Activated CD4-positive, alpha-beta T cell treated with anti-CD3 and anti-CD28 coated beads for 36 hours (primary cell): ENCODE data around the gene CACNA1D. TPM values are rescaled to one million over a fixed set of nuclear protein-coding genes. Genes with fewer than 3 reads are reported as not detected.

Source experiments
- ATAC-seq: fragments of 200-7000 bp; cut with Tn5 transposase; one replicate; pipeline ENCODE4 v1.10.0; 2021; ENCODE audit warnings: mild to moderate bottlenecking, moderate library complexity
- CTCF ChIA-PET: fragments of 350-600 bp; sonication (Branson Sonifier 250); formaldehyde crosslinking; loops from one replicate; lab custom pipeline; 2021; ENCODE audit warnings: antibody characterized with exemption; lab: Charles Lee
- POLR2A ChIA-PET: fragments of 350-600 bp; sonication (Branson Sonifier 250); formaldehyde crosslinking; loops from one replicate; lab custom pipeline; 2021; ENCODE audit warnings: antibody characterized with exemption, inconsistent platforms; lab: Charles Lee
- DNase-seq: peaks from one replicate; pipeline ENCODE4 v3.0.0-alpha.2; 2020
- H3K27ac Mint-ChIP-seq: one replicate; pipeline ENCODE4 v1.8.0; 2021; ENCODE audit warnings: mixed read lengths
- H3K27me3 Mint-ChIP-seq: one replicate; pipeline ENCODE4 v1.8.0; 2021; ENCODE audit warnings: mixed read lengths
- H3K36me3 Mint-ChIP-seq: one replicate; pipeline ENCODE4 v1.8.0; 2021; ENCODE audit warnings: low read depth, mixed read lengths
- H3K4me1 Mint-ChIP-seq: one replicate; pipeline ENCODE4 v1.8.0; 2021; ENCODE audit warnings: mixed read lengths
- H3K4me3 Mint-ChIP-seq: one replicate; pipeline ENCODE4 v1.8.0; 2021; ENCODE audit warnings: mild to moderate bottlenecking, moderate library complexity, mixed read lengths
- H3K9me3 Mint-ChIP-seq: one replicate; pipeline ENCODE4 v1.8.0; 2021; ENCODE audit warnings: low read depth, mixed read lengths
- intact Hi-C, 2 experiments: fragments of 100-400 bp; cut with DNase I in 1 of 2; cut with micrococcal nuclease in 1 of 2; formaldehyde crosslinking; loops; one replicate each; pipeline versions ENCODE4 v1.14.2 to v1.15.1; 2022 to 2024; cut with DNase I, micrococcal nuclease
- total RNA-seq, 2 experiments: library from RNA; stranded (reverse); gene quantifications; one replicate each; pipeline ENCODE4 v1.2.3, GENCODE V29; 2021

Gene CACNA1D
- total RNA-seq, 2 experiments from 2014 or later, result 0.21 to 0.33 TPM

DNA sequence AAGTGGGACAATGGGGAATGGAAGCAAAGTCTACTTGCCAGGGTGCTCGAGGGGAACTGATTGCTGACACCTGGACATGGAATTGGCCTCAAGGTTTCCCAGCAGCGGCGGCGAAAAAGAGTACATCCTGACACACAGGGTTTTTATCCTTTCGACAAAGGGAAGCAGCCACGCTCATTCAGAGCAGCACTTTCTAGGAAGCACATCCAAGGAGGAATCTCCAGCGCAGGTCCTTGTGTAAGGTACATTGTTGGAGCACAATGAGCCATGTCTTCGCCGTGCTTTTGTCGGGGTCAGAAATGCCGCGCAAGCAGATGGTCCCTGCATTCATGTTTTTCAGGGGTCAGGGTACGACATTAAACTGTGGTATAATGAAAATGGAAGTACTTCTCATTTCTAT is 16.8 kb downstream of the CACNA1D start:
- Mint-ChIP-seq H3K27ac (no peak overlapping the region), H3K4me1 (no peaks in the 10 kb centered on the region), H3K4me3 (no peak overlapping the region), H3K27me3 (peaks cover 30% of the 10 kb centered on the region), H3K9me3 (no peaks in the 10 kb centered on the region), H3K36me3 (no peaks in the 10 kb centered on the region)
- intact Hi-C loops, result loop anchor here (5.0 to 10.0 kb wide), 2 partner anchors 136 to 214 kb away; no protein-coding TSS in a partner anchor
- DNase-seq (no peak), ATAC-seq (no peak)
- ChIA-PET CTCF (no interaction called here), POLR2A (no interaction called here)

DNA sequence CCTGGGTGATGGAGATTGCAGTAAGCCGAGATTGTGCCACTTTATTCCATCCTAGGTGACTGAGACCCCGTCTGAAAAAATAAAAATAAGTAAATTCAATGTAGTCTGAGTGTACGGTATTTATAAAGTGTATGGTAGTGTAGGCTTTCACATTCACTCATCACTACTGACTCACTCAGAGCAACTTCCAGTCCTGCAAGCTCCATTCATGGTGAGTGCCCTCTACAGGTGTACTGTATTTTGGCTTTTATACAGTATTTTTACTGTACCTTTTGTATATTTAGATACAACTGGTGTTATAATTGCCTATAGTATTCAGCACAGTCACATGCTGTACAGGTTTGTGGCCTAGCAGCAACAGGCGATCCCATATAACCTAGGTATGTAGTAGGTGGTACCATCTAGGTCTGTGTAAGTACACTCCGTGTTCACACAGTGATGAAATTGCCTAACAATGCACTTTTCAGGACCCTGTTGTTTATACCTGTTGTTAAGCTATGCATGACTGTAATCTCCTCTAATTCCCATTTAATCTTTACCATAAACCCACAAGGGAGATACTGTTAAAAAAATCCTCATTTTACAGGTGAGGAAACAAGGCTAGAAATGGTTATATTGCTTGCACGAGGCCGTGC is 19.3 kb downstream of the CACNA1D start:
- H3K27me3 Mint-ChIP-seq, result peaks cover 24% of the 10 kb centered on the region
- ChIA-PET POLR2A (no interaction called here), CTCF (interaction anchor here (0.6 to 1.3 kb wide), 5 partner anchors 10 to 138 kb away, joined by 3 to 5 read pairs (median 4); no protein-coding TSS in a partner anchor)
- ATAC-seq, result peak; percentile 97
- H3K27ac Mint-ChIP-seq, result no peak overlapping the region
- H3K4me3 Mint-ChIP-seq, result no peak overlapping the region
- H3K36me3 Mint-ChIP-seq, result no peaks in the 10 kb centered on the region
- intact Hi-C loops, result loop anchor here (1.0 to 10.0 kb wide), 3 partner anchors 138 to 216 kb away; no protein-coding TSS in a partner anchor
- peak; percentile 16 for DNase-seq
- H3K9me3 Mint-ChIP-seq, result no peaks in the 10 kb centered on the region
- no peaks in the 10 kb centered on the region for H3K4me1 Mint-ChIP-seq

- intact Hi-C loops, result loop anchor here in 1 of 2 experiments (10.0 kb wide), 1 partner anchor 142 kb away; no protein-coding TSS in a partner anchor
- Mint-ChIP-seq H3K27me3 (peaks cover 10% of the 10 kb centered on the region), H3K4me3 (no peak overlapping the region), H3K36me3 (no peaks in the 10 kb centered on the region), H3K9me3 (no peaks in the 10 kb centered on the region), H3K4me1 (no peaks in the 10 kb centered on the region), H3K27ac (no peak overlapping the region)
- DNase-seq (no peak), ATAC-seq (no peak)
- ChIA-PET CTCF (no interaction called here), POLR2A (no interaction called here)
Measured at GRCh38 chr3:53516339-53516738, 21.9 kb downstream of the CACNA1D start.

DNA sequence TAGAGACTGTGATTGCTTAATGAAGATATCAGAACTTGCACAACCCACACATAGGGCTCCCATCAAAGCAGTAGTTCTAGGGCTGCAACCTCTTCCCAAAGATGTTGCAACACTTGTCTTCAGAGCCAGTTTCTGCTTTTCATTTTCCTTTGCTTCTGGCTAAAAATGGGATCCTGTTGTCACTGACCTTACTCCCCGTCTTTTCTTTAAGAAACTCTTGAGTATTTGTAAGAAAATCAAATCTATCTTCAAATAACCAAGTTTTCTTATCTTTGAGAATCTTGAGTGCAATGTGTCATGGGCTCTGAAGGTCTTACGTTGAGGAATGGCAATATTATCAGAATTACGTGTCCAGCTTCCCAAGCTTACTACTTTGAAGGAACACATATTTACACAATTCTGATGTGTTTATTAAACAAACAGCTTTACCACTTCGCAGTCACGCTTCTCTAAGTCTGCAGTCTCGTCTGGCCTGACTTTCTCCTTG is 24.1 kb downstream of the CACNA1D start:
- Mint-ChIP-seq H3K36me3 (no peaks in the 10 kb centered on the region), H3K9me3 (no peaks in the 10 kb centered on the region), H3K4me3 (no peak overlapping the region), H3K27ac (no peak overlapping the region), H3K27me3 (peaks cover 7% of the 10 kb centered on the region), H3K4me1 (no peaks in the 10 kb centered on the region)
- intact Hi-C loops, result loop anchor here in 1 of 2 experiments (10.0 kb wide), 1 partner anchor 144 kb away; no protein-coding TSS in a partner anchor
- ChIA-PET CTCF (no interaction called here), POLR2A (no interaction called here)
- DNase-seq, result no peak
- no peak for ATAC-seq

DNA sequence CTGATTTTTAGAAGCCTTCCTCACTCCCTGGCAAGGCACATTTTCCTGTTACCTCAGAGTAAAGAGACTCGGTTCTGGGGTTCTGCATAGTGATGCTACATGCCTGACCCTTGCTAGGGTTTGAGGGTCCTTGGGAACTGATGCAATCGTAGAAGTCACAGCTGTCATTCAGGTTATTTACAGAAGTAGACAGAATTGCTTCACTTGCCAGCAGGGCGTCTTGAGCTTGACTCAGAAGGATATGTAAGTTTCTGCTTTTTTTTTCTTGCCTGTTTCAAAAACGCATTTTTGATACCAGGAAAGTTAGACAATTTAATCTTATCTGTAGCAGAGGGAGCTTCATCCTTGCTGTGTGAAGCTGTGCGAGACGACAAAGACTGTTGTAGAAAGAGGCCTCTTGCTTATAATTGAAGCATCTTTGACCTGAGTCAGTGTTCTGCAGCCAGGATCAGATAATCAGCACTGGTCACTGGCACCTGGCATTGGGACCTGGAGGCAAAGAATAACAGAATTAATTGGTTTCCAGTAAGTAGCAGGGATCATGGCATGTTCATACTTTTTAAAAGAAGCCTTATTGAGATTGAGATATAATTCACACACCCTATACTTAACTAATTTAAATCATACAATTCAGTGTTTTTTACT is 24.8 kb downstream of the CACNA1D start:
- peaks cover 7% of the 10 kb centered on the region for H3K27me3 Mint-ChIP-seq
- intact Hi-C loops, result loop anchor here in 1 of 2 experiments (10.0 kb wide), 1 partner anchor 144 kb away; no protein-coding TSS in a partner anchor
- no peaks in the 10 kb centered on the region for H3K9me3 Mint-ChIP-seq
- H3K4me3 Mint-ChIP-seq, result no peak overlapping the region
- ChIA-PET CTCF (interaction anchor here (0.7 kb wide), 1 partner anchor 44 kb away, joined by 3 read pairs; no protein-coding TSS in a partner anchor), POLR2A (no interaction called here)
- no peak overlapping the region for H3K27ac Mint-ChIP-seq
- no peaks in the 10 kb centered on the region for H3K36me3 Mint-ChIP-seq
- DNase-seq (no peak), ATAC-seq (no peak)
- H3K4me1 Mint-ChIP-seq, result no peaks in the 10 kb centered on the region

DNA sequence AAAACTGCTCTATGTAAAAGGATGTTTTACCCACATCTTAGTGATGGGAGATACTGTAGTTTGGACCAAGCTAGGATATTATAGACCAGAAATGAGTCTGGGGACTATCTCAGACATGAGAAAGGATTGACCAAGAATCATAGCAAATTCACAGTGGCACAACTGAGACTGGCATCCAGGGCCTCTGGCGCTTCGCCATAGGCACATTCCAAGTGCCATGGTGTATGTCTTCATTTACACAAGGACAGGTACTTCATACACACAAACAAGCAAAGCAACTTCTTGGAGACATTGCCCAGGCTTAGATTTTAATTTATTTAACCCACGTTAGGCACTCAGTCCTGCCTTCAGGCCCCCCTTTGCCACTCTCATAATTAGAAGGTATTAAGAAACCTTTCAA is 28.9 kb downstream of the CACNA1D start:
- POLR2A ChIA-PET, result no interaction called here
- intact Hi-C loops, result no loop called here
- Mint-ChIP-seq H3K4me1 (no peaks in the 10 kb centered on the region), H3K36me3 (no peaks in the 10 kb centered on the region), H3K27me3 (peaks cover 7% of the 10 kb centered on the region), H3K27ac (no peak overlapping the region), H3K9me3 (no peaks in the 10 kb centered on the region), H3K4me3 (no peak overlapping the region)
- no peak for ATAC-seq
- CTCF ChIA-PET, result no interaction called here
- DNase-seq, result no peak

- intact Hi-C loops, result no loop called here
- DNase-seq (no peak), ATAC-seq (no peak)
- Mint-ChIP-seq H3K4me1 (no peaks in the 10 kb centered on the region), H3K9me3 (no peaks in the 10 kb centered on the region), H3K27ac (no peak overlapping the region), H3K4me3 (no peak overlapping the region), H3K27me3 (peaks cover 7% of the 10 kb centered on the region), H3K36me3 (no peaks in the 10 kb centered on the region)
- ChIA-PET CTCF (no interaction called here), POLR2A (no interaction called here)
Measured at GRCh38 chr3:53524566-53524965, 30.2 kb downstream of the CACNA1D start.

DNA sequence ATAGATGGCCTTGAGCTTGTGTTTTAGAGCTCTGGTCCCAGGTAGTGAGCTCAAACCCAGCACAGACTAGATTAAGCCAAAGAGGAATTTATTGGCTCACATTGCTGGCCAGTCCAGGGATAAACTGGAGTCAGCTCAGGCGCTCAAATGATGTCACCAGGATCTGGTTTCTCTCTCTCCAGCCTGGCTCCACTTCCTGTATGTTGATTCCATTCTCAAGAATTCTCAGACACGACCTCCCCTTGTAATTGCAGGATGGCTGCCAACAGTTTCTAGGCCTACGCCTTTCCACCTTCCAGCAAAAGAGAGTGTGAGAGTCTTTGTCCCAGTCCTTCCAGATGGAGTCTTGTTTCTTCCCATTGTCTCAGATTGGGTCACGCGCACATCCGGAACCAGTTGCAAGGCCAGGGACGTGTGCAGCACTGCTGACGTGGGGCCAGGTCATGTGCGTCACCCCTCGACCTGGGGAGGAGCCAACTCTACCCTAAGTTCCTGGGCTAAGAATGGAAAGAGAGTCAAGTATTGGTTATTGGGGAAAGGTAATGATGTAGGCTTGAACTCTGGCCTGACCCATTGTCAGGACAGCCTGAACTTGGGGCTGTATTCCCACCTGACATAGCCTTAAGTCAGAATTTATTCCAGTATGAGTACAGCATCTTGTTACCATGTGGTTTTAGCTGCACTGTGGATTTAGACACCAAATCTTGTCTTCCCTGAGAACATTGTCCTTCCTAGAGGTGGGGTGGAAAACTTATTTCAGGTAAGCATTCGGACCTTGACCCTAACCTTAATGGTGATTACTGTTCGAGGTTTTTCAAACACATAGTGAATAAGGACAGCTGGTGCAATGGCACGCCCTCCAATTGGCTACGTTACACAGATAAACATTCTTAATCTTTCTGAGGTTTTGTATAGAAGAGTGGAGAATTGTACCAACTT is 31.6 kb downstream of the CACNA1D start:
- intact Hi-C loops, result no loop called here
- peaks cover 18% of the 10 kb centered on the region for H3K27me3 Mint-ChIP-seq
- DNase-seq (no peak), ATAC-seq (no peak)
- H3K27ac Mint-ChIP-seq, result no peak overlapping the region
- no peaks in the 10 kb centered on the region for H3K9me3 Mint-ChIP-seq
- POLR2A ChIA-PET, result no interaction called here
- CTCF ChIA-PET, result no interaction called here
- no peaks in the 10 kb centered on the region for H3K36me3 Mint-ChIP-seq
- H3K4me1 Mint-ChIP-seq, result no peaks in the 10 kb centered on the region
- H3K4me3 Mint-ChIP-seq, result no peak overlapping the region

GRCh38 chr3:53526704-53527055 is 32.3 kb downstream of the CACNA1D start:
- no peak overlapping the region for H3K27ac Mint-ChIP-seq
- DNase-seq (no peak), ATAC-seq (no peak)
- ChIA-PET CTCF (no interaction called here), POLR2A (no interaction called here)
- no peaks in the 10 kb centered on the region for H3K36me3 Mint-ChIP-seq
- H3K4me3 Mint-ChIP-seq, result no peak overlapping the region
- H3K9me3 Mint-ChIP-seq, result no peaks in the 10 kb centered on the region
- H3K4me1 Mint-ChIP-seq, result no peaks in the 10 kb centered on the region
- intact Hi-C loops, result no loop called here
- H3K27me3 Mint-ChIP-seq, result peaks cover 23% of the 10 kb centered on the region

DNA sequence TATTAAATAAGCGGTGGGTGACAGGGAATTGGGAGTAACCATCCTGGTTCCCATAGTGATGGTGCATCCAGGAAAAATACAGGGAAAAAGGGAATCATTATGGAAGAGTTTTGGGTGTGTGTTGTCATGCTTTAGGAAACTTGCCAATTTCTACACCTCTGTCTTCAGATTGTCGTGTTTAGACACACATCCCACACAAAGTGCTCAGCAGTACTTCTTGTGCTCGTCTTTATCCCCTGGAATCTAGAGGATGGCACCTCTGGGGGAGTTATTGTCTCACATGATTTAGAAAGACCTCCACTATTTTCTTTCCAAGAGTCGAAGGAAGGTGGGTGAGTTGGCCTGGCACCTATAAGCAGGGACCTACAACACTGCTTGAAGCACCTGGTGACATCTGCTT is 35.8 kb downstream of the CACNA1D start:
- Mint-ChIP-seq H3K36me3 (no peaks in the 10 kb centered on the region), H3K9me3 (no peaks in the 10 kb centered on the region), H3K4me3 (no peak overlapping the region), H3K27me3 (peaks cover 20% of the 10 kb centered on the region), H3K27ac (no peak overlapping the region), H3K4me1 (no peaks in the 10 kb centered on the region)
- DNase-seq, result no peak
- no peak for ATAC-seq
- ChIA-PET POLR2A (no interaction called here), CTCF (no interaction called here)
- intact Hi-C loops, result loop anchor here in 1 of 2 experiments (5.0 kb wide), 1 partner anchor 182 kb away; no protein-coding TSS in a partner anchor

- POLR2A ChIA-PET, result no interaction called here
- Mint-ChIP-seq H3K27me3 (peaks cover 23% of the 10 kb centered on the region), H3K27ac (no peak overlapping the region), H3K4me3 (no peak overlapping the region), H3K36me3 (no peaks in the 10 kb centered on the region), H3K4me1 (no peaks in the 10 kb centered on the region), H3K9me3 (no peaks in the 10 kb centered on the region)
- ATAC-seq (no peak), DNase-seq (no peak)
- CTCF ChIA-PET, result no interaction called here
- intact Hi-C loops, result loop anchor here in 1 of 2 experiments (5.0 kb wide), 1 partner anchor 181 kb away; no protein-coding TSS in a partner anchor
Measured at GRCh38 chr3:53531749-53532148, 37.3 kb downstream of the CACNA1D start.
